Activated CD4-positive, alpha-beta T cell treated with anti-CD3 and anti-CD28 coated beads for 1 hour (primary cell): Measurements from ENCODE around the gene PXDC1.
A peak's percentile ranks its signal among the peaks of the same experiment; 100 is the strongest.

Experiments used
- DNase-seq: peaks from one replicate; pipeline ENCODE4 v3.0.0-alpha.2; 2020

PXDC1 gene

DNA sequence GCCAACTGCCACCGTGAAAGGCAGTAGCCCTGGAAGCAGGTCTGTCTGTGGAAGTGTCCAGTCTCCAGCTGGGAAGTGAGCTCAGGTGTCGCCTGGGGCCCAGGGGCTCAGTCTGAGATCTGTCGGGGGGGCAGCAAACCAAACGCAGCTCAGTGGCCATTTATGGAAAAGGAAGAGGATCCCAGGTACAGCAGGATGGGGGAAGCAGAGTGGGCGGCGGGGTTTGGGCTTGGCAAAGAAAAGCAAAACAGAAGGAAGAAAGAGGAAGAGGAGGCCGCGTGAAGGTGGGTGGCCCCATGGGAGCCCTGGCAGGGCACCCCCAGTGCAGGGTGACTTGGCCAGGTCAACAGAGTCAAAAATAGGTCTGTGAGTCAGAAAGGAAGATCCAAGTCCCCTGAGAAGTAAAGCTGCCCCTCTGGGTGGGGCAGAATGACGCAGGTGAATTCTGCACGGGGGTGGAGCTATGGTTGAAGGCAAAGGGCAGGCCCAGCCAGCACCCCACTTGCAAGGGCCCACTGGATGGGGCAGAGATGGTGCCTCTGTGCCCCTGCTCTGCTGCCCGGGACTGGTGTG, 5.3 kb downstream of the PXDC1 start:
- DNase-seq: no peak

DNA sequence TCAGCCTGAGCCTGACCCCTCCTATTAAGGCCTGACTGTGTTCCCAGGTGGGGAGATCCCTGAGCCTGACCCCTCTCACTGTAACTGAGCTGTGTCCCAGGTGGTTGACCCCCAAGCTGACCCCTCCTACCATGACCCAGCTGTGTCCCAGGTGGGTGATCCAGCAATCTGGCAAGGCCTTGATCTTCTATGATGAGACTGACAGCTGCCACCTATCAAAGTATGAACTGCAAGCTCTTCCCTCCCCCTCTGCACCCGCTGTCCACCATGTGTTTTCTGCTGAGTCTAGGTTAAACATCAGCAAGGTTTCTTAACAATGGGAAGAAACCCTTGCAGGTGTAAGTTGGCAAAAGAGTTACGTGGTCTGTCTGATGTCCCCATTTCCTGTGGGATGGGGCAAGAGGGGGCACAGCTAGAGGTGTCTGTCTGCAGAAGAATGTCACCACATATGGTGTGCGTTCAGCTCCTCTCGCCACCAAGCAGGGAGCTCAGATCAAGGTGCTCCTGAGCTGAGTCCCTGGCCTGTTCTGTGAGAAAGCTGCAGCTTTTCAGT, 5.9 kb downstream of the PXDC1 start:
- DNase-seq: no peak

DNA sequence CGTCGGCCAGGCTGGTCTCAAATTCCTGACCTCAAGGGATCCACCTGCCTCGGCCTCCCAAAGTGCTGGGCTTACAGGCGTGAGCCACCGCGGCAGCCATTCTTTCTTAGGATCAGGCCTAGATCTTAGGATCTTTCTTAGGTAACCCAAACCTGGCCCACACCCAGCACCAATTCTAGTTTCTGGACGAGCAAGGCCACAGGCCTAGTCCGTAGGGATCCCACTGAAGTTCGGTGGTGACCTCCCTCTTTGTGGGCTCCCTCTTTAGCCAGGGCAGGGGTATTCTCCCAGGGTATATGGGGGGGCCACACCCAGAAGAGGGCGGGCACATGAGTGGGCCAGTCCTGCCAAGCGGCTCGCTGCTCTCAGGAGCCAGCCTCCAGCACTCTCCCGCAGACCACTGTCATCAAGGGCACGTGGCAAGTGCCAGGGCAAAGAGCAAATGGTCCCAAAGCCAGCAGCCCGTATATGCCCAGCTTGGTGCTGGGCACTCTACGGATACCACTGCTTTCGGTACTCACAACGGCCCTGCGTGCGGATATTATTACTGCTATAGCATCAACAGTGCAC, 6.5 kb downstream of the PXDC1 start:
- no peak for DNase-seq

DNA sequence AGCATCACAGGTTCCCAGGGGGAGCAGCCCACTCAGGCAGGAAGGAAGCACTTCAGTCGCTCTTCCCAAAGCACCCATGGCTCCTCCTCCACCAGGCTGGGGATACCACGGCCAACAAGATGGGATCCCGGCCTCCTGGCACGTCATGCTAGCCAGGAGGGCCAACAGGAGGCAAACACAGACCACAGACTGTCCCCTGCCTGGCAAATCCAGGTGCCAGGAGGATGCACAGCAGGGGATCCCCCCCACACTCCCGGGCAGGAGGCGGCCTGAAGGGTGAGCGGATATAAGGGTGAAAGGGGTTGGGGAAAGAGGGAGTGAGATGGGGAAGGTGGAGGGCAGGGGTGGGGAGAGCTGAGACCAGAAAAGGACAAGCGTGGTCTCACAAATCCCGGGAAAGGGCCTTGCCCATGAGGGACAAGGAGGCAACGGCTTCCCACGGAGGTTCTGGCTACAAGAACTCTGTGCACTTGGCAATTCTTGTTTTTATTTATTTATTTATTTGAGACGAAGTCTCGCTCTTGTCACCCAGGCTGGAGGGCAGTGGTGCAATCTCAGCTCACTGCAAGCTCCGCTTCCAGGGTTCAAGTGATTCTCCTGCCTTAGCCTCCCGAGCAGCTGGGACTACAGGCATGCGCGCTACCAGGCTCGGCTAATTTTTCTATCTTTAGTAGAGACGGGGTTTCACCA, 7.2 kb downstream of the PXDC1 start:
- no peak for DNase-seq

DNA sequence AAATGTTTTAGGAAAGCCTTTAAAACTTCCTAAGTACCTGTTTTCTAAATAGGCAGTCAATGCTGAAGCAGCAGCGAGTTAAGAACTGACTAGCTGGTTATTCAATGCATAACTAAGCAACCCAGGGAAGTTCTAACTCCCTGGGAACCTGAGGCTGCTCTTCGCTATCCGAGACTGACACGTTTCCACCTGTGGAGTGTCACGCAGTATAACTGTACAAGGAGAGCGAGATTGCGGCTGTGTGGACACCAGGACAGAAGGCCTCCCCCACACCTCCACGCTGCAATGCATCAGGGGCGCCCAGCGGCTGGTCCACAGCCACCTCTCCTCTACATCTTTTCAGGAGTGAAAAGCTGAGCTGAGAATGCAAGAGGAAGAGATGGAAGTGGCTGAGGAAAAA, 8.0 kb downstream of the PXDC1 start:
- no peak for DNase-seq

DNA sequence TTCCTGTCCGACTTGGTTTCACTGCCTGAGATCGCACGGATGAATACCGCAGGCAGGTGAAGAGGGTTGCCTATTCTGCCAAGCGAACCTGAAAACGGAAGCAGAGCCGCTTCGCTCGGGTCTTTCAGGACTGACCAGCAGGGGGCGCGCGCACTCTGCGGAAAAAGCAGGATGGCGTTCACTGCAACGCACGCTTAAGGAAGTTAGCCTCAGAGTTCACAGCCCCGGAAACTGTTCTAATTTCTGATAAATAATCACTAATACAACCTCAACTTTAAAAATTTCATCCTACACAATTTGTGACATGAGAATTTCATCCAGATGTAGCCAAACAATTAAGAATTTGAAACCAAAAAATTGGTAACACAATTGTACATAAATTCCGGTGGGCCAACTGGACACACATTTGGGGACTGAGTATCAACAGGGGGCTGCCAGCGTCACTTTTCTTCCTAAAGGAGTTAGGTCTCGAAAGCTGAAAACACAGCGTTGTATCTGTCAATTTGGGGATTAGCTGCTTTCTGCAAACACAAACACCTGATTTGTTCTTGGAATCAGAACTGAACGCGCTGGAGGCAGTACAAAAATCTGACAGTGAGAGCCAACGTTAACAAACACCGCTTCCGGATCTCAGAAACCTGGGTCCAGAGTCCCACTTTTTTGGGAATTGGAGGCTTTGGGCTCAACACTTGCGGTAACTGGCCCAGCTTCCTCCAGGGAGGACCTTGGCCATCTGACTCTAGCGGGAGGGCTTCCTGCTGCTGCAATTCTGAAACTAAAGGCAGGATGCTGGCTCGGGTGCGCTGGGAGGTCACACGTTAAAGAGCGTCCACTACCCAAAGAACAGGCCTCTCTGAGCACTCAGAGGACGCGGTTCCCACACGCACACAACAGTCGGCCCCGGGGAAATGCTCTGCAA, 8.8 kb downstream of the PXDC1 start:
- peak; percentile 85 for DNase-seq

- no peak for DNase-seq
Observed at GRCh38 chr6:3742076-3742425, 9.5 kb downstream of the PXDC1 start.

GRCh38 chr6:3741477-3741871, 10.0 kb downstream of the PXDC1 start:
- DNase-seq: no peak

- DNase-seq: no peak
Observed at GRCh38 chr6:3740551-3741476, 10.7 kb downstream of the PXDC1 start.

GRCh38 chr6:3739311-3739897, 12.1 kb downstream of the PXDC1 start:
- DNase-seq: no peak

DNA sequence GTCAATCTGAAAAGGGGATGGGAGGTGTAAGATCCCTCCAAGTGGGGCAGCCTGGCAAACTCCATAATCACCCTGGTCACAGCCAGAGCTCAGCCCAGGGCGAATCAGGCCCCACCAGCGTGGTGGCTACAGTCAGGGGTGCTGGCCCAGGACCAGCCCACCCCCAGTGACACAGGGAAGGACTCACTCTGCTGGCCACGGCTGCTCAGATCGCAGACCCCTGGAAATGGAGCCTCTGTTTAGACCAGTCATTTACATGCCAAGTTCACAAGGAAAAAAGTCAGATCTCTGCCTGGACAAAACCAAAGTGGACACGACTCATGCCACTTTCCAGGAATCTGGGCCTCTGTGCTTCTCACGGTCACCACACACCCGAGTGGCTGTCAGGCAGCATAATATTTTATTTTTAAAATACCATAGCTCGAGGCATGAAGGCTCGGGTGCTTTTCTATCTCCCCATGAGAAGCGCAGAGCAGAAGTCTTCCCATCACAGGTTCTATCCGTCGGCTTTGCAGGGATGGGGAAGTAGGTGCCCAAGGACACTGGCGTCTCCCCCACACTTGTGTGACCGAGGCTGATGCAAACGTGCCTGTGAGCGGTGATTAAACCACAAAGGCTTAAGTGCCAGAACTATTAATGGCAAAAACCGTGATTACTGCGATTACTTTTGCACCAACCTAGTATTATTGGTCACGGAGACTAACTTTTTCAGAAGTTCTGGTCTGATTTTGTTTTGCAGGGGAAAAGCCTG, 13.0 kb downstream of the PXDC1 start:
- DNase-seq: no peak

DNA sequence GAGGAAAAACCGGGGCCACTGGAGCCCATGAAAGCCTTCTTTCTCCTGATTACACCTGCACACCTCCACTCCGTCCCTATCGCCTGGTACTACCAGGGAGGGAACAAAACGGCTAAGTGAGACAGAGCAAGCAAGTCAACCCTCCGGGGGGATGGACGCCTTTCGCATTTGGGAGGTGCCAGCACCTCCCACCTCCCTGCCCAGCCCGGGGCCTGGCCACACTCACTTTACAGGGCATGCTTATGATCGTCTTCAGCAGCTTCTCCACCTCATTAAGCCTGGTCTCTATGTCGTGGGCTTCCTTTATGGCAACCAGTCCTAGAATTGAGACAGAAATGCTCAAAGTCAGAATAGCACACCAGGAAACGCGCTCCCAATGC, 13.7 kb downstream of the PXDC1 start:
- DNase-seq: no peak

GRCh38 chr6:3737149-3737830, 14.2 kb downstream of the PXDC1 start:
- no peak for DNase-seq

- no peak for DNase-seq
Observed at GRCh38 chr6:3735029-3735605, 16.4 kb downstream of the PXDC1 start.

GRCh38 chr6:3734023-3734422, 17.5 kb downstream of the PXDC1 start:
- no peak for DNase-seq

GRCh38 chr6:3733321-3733925, 18.1 kb downstream of the PXDC1 start:
- no peak for DNase-seq

- DNase-seq: peak; percentile 51
Observed at GRCh38 chr6:3732345-3733141, 19.0 kb downstream of the PXDC1 start.

- no peak for DNase-seq
Observed at GRCh38 chr6:3731700-3732099, 19.8 kb downstream of the PXDC1 start.
